Kidney capillary endothelial cell (primary cell): ENCODE results near the gene SERTAD2.

Source experiments
- DNase-seq: peaks from one replicate; pipeline ENCODE4 v3.0.0-alpha.2; 2018; ENCODE audit warnings: low spot score

The SERTAD2 gene

DNA sequence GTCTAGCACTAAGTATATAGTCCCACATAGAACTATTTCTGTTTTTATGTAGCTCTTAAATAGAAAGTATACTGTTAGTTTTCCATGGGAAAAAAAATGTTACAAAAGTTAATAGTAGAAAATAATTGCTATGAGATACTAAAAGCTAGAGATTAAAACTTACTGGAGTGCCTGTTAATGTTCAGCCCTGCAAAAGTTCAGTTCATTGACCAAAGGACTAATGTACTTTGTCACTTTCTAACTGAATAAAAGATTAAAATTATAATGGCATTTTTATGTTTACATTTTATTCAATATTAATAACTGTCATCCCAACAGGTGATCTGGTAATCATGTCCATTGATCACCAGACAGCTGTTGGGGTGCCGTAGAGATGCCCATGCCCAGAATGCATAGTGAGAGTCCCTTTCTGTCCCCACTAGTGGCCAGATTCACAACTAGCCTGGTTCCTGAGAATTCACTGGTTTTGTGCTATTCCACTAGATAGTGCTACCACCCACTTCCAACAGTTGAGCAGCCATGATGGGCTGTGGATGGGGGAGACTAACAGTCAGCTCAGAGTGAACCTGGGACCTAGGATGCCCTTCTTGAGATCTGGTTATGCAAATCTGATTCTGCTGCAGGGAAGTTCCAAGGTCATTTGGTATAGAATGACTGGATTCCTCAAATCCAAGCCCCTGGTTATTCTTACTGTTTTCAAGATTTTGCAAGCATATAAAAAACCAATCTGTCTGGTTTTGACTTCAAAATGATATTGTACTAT lies 71.8 kb downstream of the SERTAD2 start:
- DNase-seq = no peak
